ENCODE results near the gene SLC26A9.

The SLC26A9 gene

GRCh38 chr1:205973377-205974232, 30.3 kb upstream of the SLC26A9 start:
- DNase-seq: no peak

- DNase-seq: no peak
Measured at GRCh38 chr1:205972491-205973168, 29.4 kb upstream of the SLC26A9 start.

GRCh38 chr1:205972081-205972480, 28.8 kb upstream of the SLC26A9 start:
- no peak for DNase-seq

- no peak for DNase-seq
Measured at GRCh38 chr1:205971082-205971481, 27.8 kb upstream of the SLC26A9 start.

DNA sequence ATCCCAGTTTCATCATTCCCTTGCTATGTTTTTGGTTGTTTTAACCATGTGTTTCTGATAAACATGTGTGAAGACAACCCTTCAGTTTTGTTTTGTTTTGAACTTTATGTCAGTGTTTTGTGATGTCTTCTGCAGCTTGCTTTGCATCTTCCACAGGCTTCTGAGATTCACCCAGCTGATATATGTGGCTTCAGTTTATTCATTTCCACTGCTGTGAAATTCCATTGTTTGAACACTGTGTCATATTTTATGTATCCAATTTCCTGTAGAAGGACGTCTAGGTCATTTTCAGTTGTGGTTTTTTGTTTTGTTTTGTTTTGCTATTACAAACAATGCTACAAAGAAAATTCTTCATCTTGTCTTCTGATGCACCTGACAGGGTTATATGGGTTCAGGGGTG, 27.2 kb upstream of the SLC26A9 start:
- DNase-seq: no peak

DNA sequence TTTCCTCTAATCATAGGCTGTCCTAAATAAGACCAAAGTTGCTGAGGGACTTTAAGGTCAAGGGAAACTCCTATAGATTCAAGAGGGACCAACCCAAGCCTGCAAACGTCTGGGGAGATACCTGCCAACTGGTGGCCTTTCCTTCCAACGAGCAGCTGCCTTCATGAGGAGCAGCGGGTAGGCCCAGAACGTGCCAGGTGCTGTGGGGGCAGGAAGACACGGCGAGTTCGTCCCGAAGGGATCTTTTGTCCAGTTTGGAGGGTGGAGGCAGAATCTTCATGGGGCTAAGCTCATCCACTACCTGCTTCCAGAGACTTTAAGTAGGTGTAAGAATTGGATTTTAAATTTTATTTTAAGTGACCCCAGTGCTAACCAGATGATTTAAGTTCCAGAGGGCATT, 26.0 kb upstream of the SLC26A9 start:
- DNase-seq: no peak

DNA sequence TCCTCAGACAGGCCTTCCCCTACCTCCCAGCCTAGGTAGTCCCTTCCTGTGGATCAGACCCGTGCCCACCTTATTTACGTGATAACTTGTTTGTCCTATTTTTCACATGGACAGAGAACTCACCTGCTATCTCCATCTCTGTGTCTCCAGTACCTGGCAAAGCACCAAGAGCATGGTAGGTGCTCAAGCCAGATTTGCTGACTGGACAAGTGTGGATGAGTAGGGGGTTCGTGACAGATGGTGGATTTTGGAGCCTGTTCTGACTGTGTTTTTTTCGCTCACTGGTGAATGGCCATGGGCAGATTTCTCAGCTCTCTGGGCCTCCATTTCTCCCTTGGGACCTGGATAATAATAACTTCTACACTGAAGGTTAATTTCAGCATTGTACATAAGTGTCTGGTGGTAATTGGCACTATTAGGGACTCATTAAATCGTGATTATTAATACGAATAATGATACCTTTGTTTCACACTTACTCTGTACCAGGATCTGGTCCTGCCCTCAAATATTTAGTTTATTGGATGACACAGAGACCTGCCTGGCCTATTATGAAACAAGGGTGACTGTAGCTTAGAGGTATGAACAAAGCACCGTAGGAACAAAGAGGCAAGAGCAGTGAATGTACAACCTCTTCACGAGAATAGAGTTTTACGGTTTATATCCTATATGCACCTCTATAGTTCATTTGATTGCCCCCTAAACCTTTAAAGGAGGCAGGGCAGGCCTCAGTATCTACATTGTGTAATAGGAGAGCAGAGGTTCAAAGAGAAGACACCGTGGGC, 24.5 kb upstream of the SLC26A9 start:
- peak; percentile 58 for DNase-seq

GRCh38 chr1:205965036-205965884, 22.0 kb upstream of the SLC26A9 start:
- DNase-seq: peak; percentile 15

- no peak for DNase-seq
Measured at GRCh38 chr1:205963352-205964155, 20.3 kb upstream of the SLC26A9 start.

DNA sequence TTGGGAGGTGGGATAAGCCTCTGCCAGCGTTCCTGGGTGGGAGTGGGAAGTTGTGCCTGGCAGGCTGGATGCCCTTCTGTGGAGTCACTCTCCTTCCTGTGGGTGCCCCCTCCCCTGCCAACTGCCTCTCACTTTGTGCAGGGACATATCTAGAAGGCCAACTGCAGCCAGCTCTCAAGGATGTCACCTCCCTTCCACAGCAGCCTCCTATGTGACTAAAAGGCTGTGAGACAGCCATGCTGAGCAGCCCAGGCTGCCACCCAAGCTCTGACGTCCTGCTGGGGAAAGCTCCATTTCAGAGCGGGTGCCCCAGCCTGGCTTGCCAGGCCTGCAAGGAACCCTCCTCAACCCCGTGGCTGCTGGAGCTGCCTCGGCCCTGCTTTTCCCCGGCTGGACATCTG, 19.6 kb upstream of the SLC26A9 start:
- DNase-seq: no peak

GRCh38 chr1:205961991-205962820, 18.9 kb upstream of the SLC26A9 start:
- no peak for DNase-seq

GRCh38 chr1:205961405-205961804, 18.1 kb upstream of the SLC26A9 start:
- no peak for DNase-seq

GRCh38 chr1:205959789-205960188, 16.5 kb upstream of the SLC26A9 start:
- DNase-seq: no peak

DNA sequence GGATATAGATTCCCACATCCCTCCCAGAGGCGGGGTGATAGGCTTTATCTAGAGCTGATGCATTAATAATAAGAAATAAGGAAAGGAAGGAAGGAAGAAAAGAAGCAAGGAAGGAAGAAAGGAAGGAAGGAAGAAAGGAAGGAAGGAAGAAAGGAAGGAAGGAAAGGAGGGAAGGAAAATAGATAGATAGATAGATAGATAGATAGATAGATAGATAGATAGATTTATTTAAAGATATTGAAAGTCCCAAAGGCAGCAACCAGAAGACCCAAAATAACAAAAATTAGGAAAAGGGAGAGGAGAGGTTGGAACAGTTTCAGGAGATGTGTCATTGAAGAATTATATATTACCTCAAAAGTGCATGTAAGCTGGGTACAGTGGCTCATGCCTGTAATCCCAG, 12.2 kb upstream of the SLC26A9 start:
- DNase-seq: no peak

DNA sequence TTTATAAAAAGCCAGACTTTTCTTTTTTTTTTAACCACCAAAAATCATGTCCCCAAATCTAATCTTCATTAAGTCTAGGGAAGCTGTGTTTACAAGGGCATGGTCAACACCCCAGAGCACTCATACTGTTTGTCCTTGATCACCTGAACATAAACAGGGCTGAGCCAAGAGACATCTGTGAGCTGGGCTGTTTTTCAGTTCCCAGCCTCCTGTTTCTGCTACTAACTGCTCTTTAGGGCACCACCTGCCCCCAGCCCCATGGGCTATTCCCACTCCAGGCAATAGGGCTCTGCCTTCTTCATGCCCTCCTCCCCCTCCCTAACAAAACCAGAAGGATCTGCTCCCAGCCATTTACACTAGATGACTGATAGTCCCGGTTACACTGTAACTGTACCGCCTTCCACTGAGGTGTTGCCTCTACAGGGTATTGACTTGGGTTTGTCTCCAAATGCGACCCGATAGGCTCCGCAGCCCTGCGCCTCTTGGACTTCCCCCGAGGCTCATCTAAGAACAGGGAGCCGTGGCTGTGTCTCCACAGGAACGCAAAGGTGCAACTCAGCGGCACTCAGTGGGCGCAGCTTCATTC, 11.7 kb upstream of the SLC26A9 start:
- no peak for DNase-seq

GRCh38 chr1:205951746-205952145, 8.5 kb upstream of the SLC26A9 start:
- DNase-seq: no peak

DNA sequence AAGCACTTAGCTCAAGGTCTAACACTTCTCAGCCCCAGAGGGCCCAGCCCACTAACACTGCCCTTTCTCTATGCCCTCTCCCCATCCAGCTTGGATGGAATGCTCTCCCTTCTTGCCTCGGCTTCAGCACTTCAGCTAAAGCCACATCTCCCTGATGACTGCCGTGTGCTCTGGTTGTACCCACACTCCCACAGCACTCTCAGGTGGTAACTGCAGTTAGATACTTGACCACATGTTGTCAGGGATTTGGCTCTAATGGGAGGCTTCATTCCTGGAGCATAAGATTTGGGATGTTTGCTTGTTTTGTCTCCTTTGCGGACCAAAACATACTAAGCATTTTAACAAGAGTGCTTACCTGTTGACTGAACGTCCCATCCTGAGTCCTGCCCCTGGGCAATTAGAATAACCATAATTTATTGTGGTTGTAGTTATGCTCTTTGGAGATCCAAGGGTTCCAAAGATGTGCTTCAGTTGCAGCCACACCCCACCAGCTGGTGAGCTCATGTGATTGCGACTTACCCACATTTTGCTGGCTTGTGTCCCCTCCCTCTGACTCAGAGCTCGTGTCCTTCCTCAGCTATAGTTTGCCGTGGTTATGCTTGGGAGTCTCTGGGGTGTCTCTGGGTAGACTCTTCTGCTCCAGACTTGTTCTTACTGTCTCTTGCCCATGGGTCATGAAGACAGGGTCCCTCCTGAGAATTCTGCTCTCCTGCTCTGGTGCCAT, 7.7 kb upstream of the SLC26A9 start:
- DNase-seq: no peak

- DNase-seq: no peak
Measured at GRCh38 chr1:205950280-205950679, 7.0 kb upstream of the SLC26A9 start.

DNA sequence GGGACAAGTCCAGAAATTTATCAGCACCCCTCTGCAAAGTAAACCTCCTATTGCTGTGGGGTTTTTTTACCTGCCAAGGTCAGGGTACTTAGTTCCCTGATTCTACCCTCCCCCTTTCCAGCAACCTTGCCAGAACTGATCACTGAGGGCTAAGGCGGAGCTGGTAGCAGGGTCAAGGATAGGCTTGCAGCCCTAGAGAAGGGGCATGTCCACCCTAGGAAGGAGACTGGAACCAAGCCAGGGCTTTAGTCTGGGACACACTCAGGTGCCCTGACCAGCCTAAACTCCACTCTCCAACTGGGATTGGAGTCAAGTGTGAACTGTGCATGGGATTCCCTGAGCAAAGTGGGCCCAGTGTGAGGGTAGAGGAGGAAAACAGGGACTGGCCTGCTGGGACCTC, 6.5 kb upstream of the SLC26A9 start:
- DNase-seq: no peak

- DNase-seq: no peak
Measured at GRCh38 chr1:205948886-205949285, 5.6 kb upstream of the SLC26A9 start.

All from NCI-H1105 (cell line).